ENCODE data around the gene STXBP1. TPM values are rescaled to one million over a fixed set of nuclear protein-coding genes. Genes with fewer than 3 reads are reported as not detected.
A peak's percentile ranks its signal among the peaks of the same experiment; 100 is the strongest.

The STXBP1 gene
- total RNA-seq, 1 donor from 2014 or later, result 26.5 TPM

DNA sequence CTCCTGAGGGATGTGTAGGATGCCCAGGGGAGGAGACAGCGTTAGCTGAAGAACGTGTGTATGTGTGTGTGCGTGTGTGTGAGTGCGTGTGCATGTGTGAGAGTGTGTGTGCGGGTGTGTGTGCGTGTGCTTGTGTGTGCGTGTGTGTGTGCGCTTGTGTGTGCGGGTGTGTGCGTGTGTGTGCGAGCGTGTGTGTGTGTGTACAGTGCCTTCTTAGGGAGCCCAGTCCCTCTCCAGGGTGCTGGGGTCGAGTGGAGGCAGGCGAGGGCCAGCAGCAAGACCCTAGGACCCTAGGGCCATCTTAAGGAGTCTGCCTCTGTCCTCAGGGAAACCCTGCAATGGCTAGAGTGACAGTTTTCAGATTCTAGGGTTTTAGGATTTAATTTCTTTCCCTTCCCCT is 26.0 kb upstream of the STXBP1 start:
- intact Hi-C loops (cut with micrococcal nuclease), result loop anchor here (1.0 kb wide), 2 partner anchors 61 to 82 kb away; no protein-coding TSS in a partner anchor
- no peak overlapping the region for H3K27ac Mint-ChIP-seq
- no peaks in the 10 kb centered on the region for H3K36me3 Mint-ChIP-seq (ENCODE audit: low read depth)
- no peak overlapping the region for H3K4me3 Mint-ChIP-seq
- H3K9me3 Mint-ChIP-seq, result no peaks in the 10 kb centered on the region
- no peak for DNase-seq
- H3K27me3 Mint-ChIP-seq, result peaks cover 23% of the 10 kb centered on the region
- peaks cover 13% of the 10 kb centered on the region for H3K4me1 Mint-ChIP-seq

- Mint-ChIP-seq H3K27me3 (peaks cover 23% of the 10 kb centered on the region), H3K4me3 (no peak overlapping the region), H3K9me3 (no peaks in the 10 kb centered on the region), H3K27ac (no peak overlapping the region), H3K36me3 (ENCODE audit: low read depth) (no peaks in the 10 kb centered on the region), H3K4me1 (peaks cover 13% of the 10 kb centered on the region)
- DNase-seq, result peak; percentile 89
- intact Hi-C loops (cut with micrococcal nuclease), result loop anchor here (1.0 kb wide), 2 partner anchors 61 to 82 kb away; no protein-coding TSS in a partner anchor
Measured at GRCh38 chr9:127586537-127586936, 25.5 kb upstream of the STXBP1 start.

DNA sequence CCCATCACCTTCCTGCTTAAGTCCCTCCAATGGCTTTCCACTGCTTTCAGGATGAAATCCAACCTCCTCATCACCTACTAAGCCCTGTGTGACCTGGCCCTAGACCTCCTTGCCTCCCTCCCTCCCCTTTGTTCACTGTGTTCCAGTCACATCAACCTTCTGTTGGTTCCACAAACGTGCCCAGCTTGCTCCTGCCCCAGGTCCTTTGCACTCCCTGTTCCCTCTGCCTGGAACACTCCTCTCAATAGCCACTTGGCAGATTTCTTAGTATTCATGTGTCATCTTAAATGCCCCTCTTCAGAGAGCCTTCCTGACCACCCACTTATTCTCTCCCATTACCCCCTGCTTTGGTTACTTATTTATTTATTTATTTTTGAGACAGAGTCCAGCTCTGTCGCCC is 24.1 kb upstream of the STXBP1 start:
- Mint-ChIP-seq H3K4me3 (no peak overlapping the region), H3K27ac (no peak overlapping the region), H3K4me1 (peaks cover 13% of the 10 kb centered on the region), H3K27me3 (peaks cover 23% of the 10 kb centered on the region), H3K36me3 (ENCODE audit: low read depth) (no peaks in the 10 kb centered on the region), H3K9me3 (no peaks in the 10 kb centered on the region)
- intact Hi-C loops (cut with micrococcal nuclease), result no loop called here
- DNase-seq, result no peak

- Mint-ChIP-seq H3K4me3 (no peak overlapping the region), H3K9me3 (no peaks in the 10 kb centered on the region), H3K4me1 (peaks cover 9% of the 10 kb centered on the region), H3K36me3 (ENCODE audit: low read depth) (no peaks in the 10 kb centered on the region), H3K27me3 (peaks cover 23% of the 10 kb centered on the region), H3K27ac (no peak overlapping the region)
- DNase-seq, result no peak
- intact Hi-C loops (cut with micrococcal nuclease), result no loop called here
Measured at GRCh38 chr9:127588740-127589506, 23.2 kb upstream of the STXBP1 start.

- no peaks in the 10 kb centered on the region for H3K36me3 Mint-ChIP-seq (ENCODE audit: low read depth)
- intact Hi-C loops (cut with micrococcal nuclease), result loop anchor here (1.0 to 2.0 kb wide), 2 partner anchors 144 to 331 kb away; no protein-coding TSS in a partner anchor
- H3K27me3 Mint-ChIP-seq, result peaks cover 23% of the 10 kb centered on the region
- no peak overlapping the region for H3K4me3 Mint-ChIP-seq
- H3K9me3 Mint-ChIP-seq, result no peaks in the 10 kb centered on the region
- no peak overlapping the region for H3K27ac Mint-ChIP-seq
- peak; percentile 79 for DNase-seq
- H3K4me1 Mint-ChIP-seq, result peaks cover 9% of the 10 kb centered on the region
Measured at GRCh38 chr9:127589955-127590370, 22.1 kb upstream of the STXBP1 start.

GRCh38 chr9:127595611-127596010 is 16.5 kb upstream of the STXBP1 start:
- intact Hi-C loops (cut with micrococcal nuclease), result no loop called here

DNA sequence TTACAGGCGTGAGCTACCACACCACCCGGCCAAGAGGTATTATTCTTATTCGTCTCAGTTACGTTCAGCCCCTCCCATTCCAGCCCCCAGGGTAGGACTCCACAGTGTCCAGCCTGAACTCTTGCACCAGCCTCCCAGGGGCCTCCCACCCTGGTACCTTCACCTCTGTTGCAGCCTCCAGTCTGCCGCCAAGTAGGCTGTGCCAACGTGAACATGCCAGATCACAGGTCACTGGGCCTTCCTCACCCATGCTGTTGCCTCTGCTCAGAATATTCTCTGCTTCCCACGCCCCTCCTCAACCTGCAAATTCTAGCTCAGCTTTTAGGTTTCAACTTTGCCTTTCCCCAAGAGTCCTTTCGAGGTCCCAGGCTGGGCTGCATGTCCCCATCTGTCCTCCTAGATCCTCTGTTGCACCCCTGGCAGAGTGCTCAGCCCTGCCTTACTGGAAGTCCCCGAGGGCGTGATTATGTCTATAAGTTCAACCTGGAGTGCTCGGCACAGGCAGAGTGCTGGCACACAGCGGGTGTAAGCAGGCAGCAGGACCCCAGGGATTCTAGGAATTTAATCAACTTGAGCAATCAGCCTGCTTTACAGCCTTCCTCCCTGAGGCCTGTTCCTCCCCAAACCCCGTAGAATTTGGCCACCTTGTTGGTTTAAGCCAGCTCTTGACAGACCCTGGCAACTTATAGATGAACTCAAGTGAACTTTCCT is 13.1 kb upstream of the STXBP1 start:
- Mint-ChIP-seq H3K36me3 (ENCODE audit: low read depth) (no peaks in the 10 kb centered on the region), H3K9me3 (no peaks in the 10 kb centered on the region), H3K4me3 (no peak overlapping the region), H3K27ac (no peak overlapping the region), H3K4me1 (no peaks in the 10 kb centered on the region), H3K27me3 (peaks cover 5% of the 10 kb centered on the region)
- no peak for DNase-seq
- intact Hi-C loops (cut with micrococcal nuclease), result no loop called here

More at GRCh38 chr9:127595611-127596010, 16.5 kb upstream of the STXBP1 start:
- H3K27me3 Mint-ChIP-seq, result no peaks in the 10 kb centered on the region
- no peak overlapping the region for H3K4me3 Mint-ChIP-seq
- H3K9me3 Mint-ChIP-seq, result no peaks in the 10 kb centered on the region
- no peak for DNase-seq
- H3K27ac Mint-ChIP-seq, result no peak overlapping the region
- H3K4me1 Mint-ChIP-seq, result no peaks in the 10 kb centered on the region
- H3K36me3 Mint-ChIP-seq (ENCODE audit: low read depth), result no peaks in the 10 kb centered on the region

GRCh38 chr9:127599550-127599891 is 12.6 kb upstream of the STXBP1 start:
- DNase-seq, result no peak
- H3K9me3 Mint-ChIP-seq, result no peaks in the 10 kb centered on the region
- no peaks in the 10 kb centered on the region for H3K36me3 Mint-ChIP-seq (ENCODE audit: low read depth)
- intact Hi-C loops (cut with micrococcal nuclease), result no loop called here
- peaks cover 5% of the 10 kb centered on the region for H3K27me3 Mint-ChIP-seq
- H3K4me3 Mint-ChIP-seq, result no peak overlapping the region
- no peaks in the 10 kb centered on the region for H3K4me1 Mint-ChIP-seq
- no peak overlapping the region for H3K27ac Mint-ChIP-seq

DNA sequence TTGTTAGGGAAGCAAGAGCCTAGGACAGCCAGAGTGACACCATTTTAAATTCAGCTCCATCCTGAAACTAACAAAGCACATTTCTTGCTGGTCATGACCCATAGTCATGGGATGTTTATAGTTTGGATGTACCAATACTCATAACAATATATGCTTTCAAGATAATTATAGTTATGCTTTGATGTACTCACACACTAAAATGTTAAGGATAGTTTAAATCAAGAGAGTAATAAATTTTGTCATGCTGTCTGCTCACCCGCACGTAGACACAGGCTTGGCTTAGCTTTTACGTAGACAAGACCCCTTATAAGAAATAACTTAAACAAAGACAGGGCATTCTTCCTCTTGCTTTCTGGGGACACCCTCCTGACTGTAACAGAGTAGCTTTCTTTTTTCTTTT is 8.9 kb upstream of the STXBP1 start:
- intact Hi-C loops (cut with micrococcal nuclease), result no loop called here
- no peak for DNase-seq
- Mint-ChIP-seq H3K27ac (no peak overlapping the region), H3K4me3 (no peak overlapping the region), H3K36me3 (ENCODE audit: low read depth) (no peaks in the 10 kb centered on the region), H3K27me3 (peaks cover 15% of the 10 kb centered on the region), H3K9me3 (no peaks in the 10 kb centered on the region), H3K4me1 (peaks cover 7% of the 10 kb centered on the region)

DNA sequence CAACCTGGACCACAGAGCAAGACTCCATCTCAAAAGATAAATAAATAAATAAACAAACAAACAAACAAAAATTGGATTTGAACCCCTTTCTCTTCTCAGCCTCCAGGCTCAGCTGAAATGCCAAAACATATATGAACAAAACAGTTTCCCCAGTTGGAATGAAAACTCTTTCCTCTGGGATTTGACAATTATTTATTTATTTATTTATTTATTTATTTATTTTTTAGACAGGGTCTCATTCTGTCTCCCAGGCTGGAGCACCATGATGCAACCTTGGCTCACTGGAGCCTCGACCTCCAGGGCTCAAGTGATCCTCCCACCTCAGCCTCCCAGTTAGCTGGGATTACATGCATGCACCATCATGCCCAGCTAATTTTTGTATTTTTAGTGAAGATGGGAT is 6.0 kb upstream of the STXBP1 start:
- H3K4me1 Mint-ChIP-seq, result peaks cover 14% of the 10 kb centered on the region
- DNase-seq, result no peak
- no peak overlapping the region for H3K4me3 Mint-ChIP-seq
- intact Hi-C loops (cut with micrococcal nuclease), result no loop called here
- H3K27me3 Mint-ChIP-seq, result peaks cover 31% of the 10 kb centered on the region
- no peak overlapping the region for H3K27ac Mint-ChIP-seq
- no peaks in the 10 kb centered on the region for H3K36me3 Mint-ChIP-seq (ENCODE audit: low read depth)
- H3K9me3 Mint-ChIP-seq, result no peaks in the 10 kb centered on the region

GRCh38 chr9:127608104-127608966 is 3.7 kb upstream of the STXBP1 start:
- intact Hi-C loops (cut with micrococcal nuclease), result loop anchor here (2.0 kb wide), 1 partner anchor 40 kb away; a partner anchor contains a TSS
- peak overlapping the region; percentile 69 for H3K27ac Mint-ChIP-seq
- no peaks in the 10 kb centered on the region for H3K36me3 Mint-ChIP-seq (ENCODE audit: low read depth)

GRCh38 chr9:127611603-127611898 is 526 bp upstream of the STXBP1 start:
- DNase-seq, result no peak
- Mint-ChIP-seq H3K9me3 (no peaks in the 10 kb centered on the region), H3K4me1 (peaks cover 27% of the 10 kb centered on the region), H3K27me3 (peaks cover 49% of the 10 kb centered on the region), H3K27ac (peak overlapping the region; percentile 76), H3K4me3 (peak overlapping the region; percentile 84), H3K36me3 (ENCODE audit: low read depth) (peaks cover 2% of the 10 kb centered on the region)
- intact Hi-C loops (cut with micrococcal nuclease), result loop anchor here (5.0 to 10.0 kb wide), 4 partner anchors 106 to 306 kb away; partner anchors contain the start of genes PTRH1, ST6GALNAC4 and TTC16

More at GRCh38 chr9:127608104-127608966, 3.7 kb upstream of the STXBP1 start:
- peaks cover 36% of the 10 kb centered on the region for H3K27me3 Mint-ChIP-seq
- H3K4me3 Mint-ChIP-seq, result peak overlapping the region; percentile 87
- peaks cover 22% of the 10 kb centered on the region for H3K4me1 Mint-ChIP-seq
- DNase-seq, result peak; percentile 93
- H3K9me3 Mint-ChIP-seq, result no peaks in the 10 kb centered on the region

DNA sequence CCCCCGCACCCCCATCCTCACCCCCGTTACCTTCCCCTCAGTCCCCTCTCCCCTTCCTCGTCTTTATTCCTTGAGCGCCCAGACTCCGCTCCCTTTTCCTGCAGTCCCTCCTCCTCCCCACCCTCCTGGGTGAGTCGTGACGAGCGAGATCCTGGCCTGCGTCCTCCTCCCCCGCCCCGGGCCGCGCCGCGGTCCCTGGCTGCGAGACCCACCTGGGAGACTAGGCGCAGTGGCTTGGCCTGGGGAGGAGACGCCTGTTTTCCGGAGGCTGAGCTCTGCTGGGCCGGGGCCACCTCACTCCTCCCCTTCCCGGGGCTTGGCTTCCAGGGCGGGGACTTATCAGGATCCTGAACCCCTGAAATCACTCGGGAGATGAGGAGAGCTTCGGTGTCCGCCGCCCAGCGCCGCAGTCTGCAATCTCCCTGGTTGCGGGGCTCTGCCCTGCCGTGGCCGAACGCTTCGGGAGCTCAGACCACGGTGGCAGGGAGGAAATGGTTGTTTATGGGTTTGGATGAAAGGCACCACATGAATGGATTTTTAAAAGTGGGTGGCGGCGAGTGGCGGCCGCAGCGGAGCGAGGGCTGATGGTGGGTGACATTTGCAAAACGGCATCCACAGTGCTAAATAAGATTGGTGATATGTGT is 984 bp downstream of the STXBP1 start:
- Mint-ChIP-seq H3K9me3 (no peaks in the 10 kb centered on the region), H3K27ac (no peak overlapping the region), H3K27me3 (peaks cover 46% of the 10 kb centered on the region), H3K4me1 (peaks cover 22% of the 10 kb centered on the region), H3K4me3 (peak overlapping the region; percentile 85), H3K36me3 (ENCODE audit: low read depth) (peaks cover 2% of the 10 kb centered on the region)
- intact Hi-C loops (cut with micrococcal nuclease), result loop anchor here (5.0 to 10.0 kb wide), 4 partner anchors 104 to 304 kb away; partner anchors contain the start of genes PTRH1, ST6GALNAC4 and TTC16
- peak; percentile 87 for DNase-seq
